Ascending aorta (tissue), 2 donors: Measurements from ENCODE around the gene SUCLA2. TPM values are rescaled to one million over a fixed set of nuclear protein-coding genes. Genes with fewer than 3 reads are reported as not detected.

Experiments used
- DNase-seq, 2 donors: peaks; one replicate each; pipeline ENCODE4 v3.0.0-alpha.2; 2019; ENCODE audit warnings: low spot score in 2 of 2
- H3K27ac ChIP-seq, 2 donors: fragments of 200-600 bp; sonication (generic); one replicate each; pipeline ENCODE4 v1.5.1; 2016 to 2017; ENCODE audit warnings: mild to moderate bottlenecking in 1 of 2
- H3K27me3 ChIP-seq: fragments of 200-600 bp; sonication (generic); one replicate; pipeline ENCODE4 v1.5.1; 2017
- H3K36me3 ChIP-seq, 2 donors: fragments of 200-600 bp; sonication (generic); one replicate each; pipeline ENCODE4 v1.5.1; 2016
- H3K4me1 ChIP-seq, 2 donors: fragments of 200-600 bp; sonication (generic); one replicate each; pipeline ENCODE4 v1.5.1; 2016 to 2017; ENCODE audit warnings: mild to moderate bottlenecking in 1 of 2
- H3K4me3 ChIP-seq, 2 donors: fragments of 200-600 bp; sonication (generic); one replicate each; pipeline ENCODE4 v1.5.1; 2016 to 2017; ENCODE audit warnings: mild to moderate bottlenecking in 1 of 2
- H3K9me3 ChIP-seq, 2 donors: fragments of 200-600 bp; sonication (generic); one replicate each; pipeline ENCODE4 v1.5.1; 2016
- CTCF ChIP-seq, 3 experiments: fragments of 200-600 bp in 2 of 3; fragments of 450-650 bp in 1 of 3; sonication (generic) in 2 of 3; IDR thresholded peaks; one replicate each; pipeline ENCODE4 v1.5.1; 2016 to 2019; ENCODE audit warnings: antibody characterized with exemption in 3 of 3, mild to moderate bottlenecking in 1 of 3, moderate library complexity in 1 of 3
- intact Hi-C: fragments of 100-400 bp; cut with DNase I; formaldehyde crosslinking; loops from one replicate; pipeline ENCODE4 v1.15.1; 2023
- total RNA-seq: library from RNA; depleted of rRNA; stranded (reverse); fragments of >200 nt; gene quantifications from one replicate; pipeline ENCODE4 v1.1.0, GENCODE V29; 2016

The SUCLA2 gene
- total RNA-seq, 1 donor from 2014 or later, result 33.0 TPM

GRCh38 chr13:47962237-47962636, 38.8 kb downstream of the SUCLA2 start:
- Histone ChIP-seq H3K4me3 (no peak overlapping the region), H3K36me3 (peaks cover 33 to 63% of the 10 kb centered on the region in 2 donors), H3K27me3 (no peaks in the 10 kb centered on the region), H3K27ac (no peak overlapping the region), H3K9me3 (no peaks in the 10 kb centered on the region), H3K4me1 (no peaks in the 10 kb centered on the region)
- no peak for DNase-seq
- TF ChIP-seq CTCF (IDR thresholded peaks at IDR 0.05), result no peak
- intact Hi-C loops, result no loop called here

GRCh38 chr13:47959468-47960247, 41.4 kb downstream of the SUCLA2 start:
- no peak for DNase-seq

GRCh38 chr13:47957073-47957472, 44.0 kb downstream of the SUCLA2 start:
- intact Hi-C loops, result no loop called here

More at GRCh38 chr13:47959468-47960247, 41.4 kb downstream of the SUCLA2 start:
- intact Hi-C loops, result no loop called here
- Histone ChIP-seq H3K27me3 (no peaks in the 10 kb centered on the region), H3K36me3 (peaks cover 26 to 63% of the 10 kb centered on the region in 2 donors), H3K4me1 (no peaks in the 10 kb centered on the region), H3K9me3 (no peaks in the 10 kb centered on the region), H3K4me3 (no peak overlapping the region), H3K27ac (no peak overlapping the region)
- no peak for TF ChIP-seq CTCF (IDR thresholded peaks at IDR 0.05)

GRCh38 chr13:47955836-47956235, 45.2 kb downstream of the SUCLA2 start:
- Histone ChIP-seq H3K27ac (no peak overlapping the region), H3K4me1 (no peaks in the 10 kb centered on the region), H3K27me3 (no peaks in the 10 kb centered on the region), H3K4me3 (no peak overlapping the region), H3K36me3 (peaks cover 17 to 57% of the 10 kb centered on the region in 2 donors), H3K9me3 (no peaks in the 10 kb centered on the region)
- intact Hi-C loops, result no loop called here
- no peak for TF ChIP-seq CTCF (IDR thresholded peaks at IDR 0.05)
- no peak for DNase-seq

More at GRCh38 chr13:47957073-47957472, 44.0 kb downstream of the SUCLA2 start:
- Histone ChIP-seq H3K27ac (no peak overlapping the region), H3K27me3 (no peaks in the 10 kb centered on the region), H3K9me3 (no peaks in the 10 kb centered on the region), H3K4me3 (no peak overlapping the region), H3K4me1 (no peaks in the 10 kb centered on the region), H3K36me3 (peaks cover 22 to 59% of the 10 kb centered on the region in 2 donors)
- DNase-seq, result no peak
- no peak for TF ChIP-seq CTCF (IDR thresholded peaks at IDR 0.05)

GRCh38 chr13:47949799-47950198, 51.3 kb downstream of the SUCLA2 start:
- peaks cover 27 to 38% of the 10 kb centered on the region in 2 donors for H3K36me3 ChIP-seq
- no peak for TF ChIP-seq CTCF (IDR thresholded peaks at IDR 0.05)
- H3K9me3 ChIP-seq, result no peaks in the 10 kb centered on the region
- intact Hi-C loops, result no loop called here
- no peak overlapping the region for H3K27ac ChIP-seq
- no peaks in the 10 kb centered on the region for H3K27me3 ChIP-seq
- H3K4me3 ChIP-seq, result no peak overlapping the region
- DNase-seq, result no peak
- H3K4me1 ChIP-seq, result no peaks in the 10 kb centered on the region
